IPS-18c (cell line): ENCODE data around the gene PALM.
"Not testable (repeated sequence)": the region's sequence is repeated elsewhere in the genome, so short reads cannot be mapped to it uniquely, and the experiment has no call there.

Experiments
- H3K4me3 ChIP-seq: 2 replicates; pipeline ENCODE4 v1.7.0; 2013; ENCODE audit warnings: low read depth, mild to moderate bottlenecking, low read length, moderate library complexity; ENCODE audit not compliant: insufficient read depth
- H3K9me3 ChIP-seq: one replicate; pipeline ENCODE4 v1.6.1; 2013; ENCODE audit warnings: mild to moderate bottlenecking, low read length, moderate library complexity; ENCODE audit not compliant: control insufficient read depth, insufficient read depth

The PALM gene

GRCh38 chr19:708154-709143 is at the start of gene PALM:
Gene PALM, plus strand, starts transcription at chr19:708935. Its CDS starts 212 bp downstream, at chr19:709147.
- peak within 1 kb of the TSS; percentile 56 for H3K4me3 ChIP-seq
- H3K9me3 ChIP-seq: peaks cover 4% of the 10 kb centered on the region

- Histone ChIP-seq H3K4me3 (peak overlapping the region; percentile 84), H3K9me3 (no peaks in the 10 kb centered on the region)
Measured at GRCh38 chr19:660793-661426, 47.8 kb upstream of the PALM start.

- Histone ChIP-seq H3K9me3 (no peaks in the 10 kb centered on the region), H3K4me3 (peak overlapping the region; percentile 84)
Measured at GRCh38 chr19:661427-662196, 47.1 kb upstream of the PALM start.

- no peaks in the 10 kb centered on the region for H3K9me3 ChIP-seq
- peak overlapping the region; percentile 84 for H3K4me3 ChIP-seq
Measured at GRCh38 chr19:662207-662961, 46.4 kb upstream of the PALM start.

GRCh38 chr19:662962-663681 is 45.6 kb upstream of the PALM start, which contains the start of gene RNF126:
Gene RNF126, minus strand, starts transcription at chr19:663214. Its CDS starts 93 bp downstream, at chr19:663121.
- Histone ChIP-seq H3K4me3 (peak within 1 kb of the TSS; percentile 84), H3K9me3 (no peaks in the 10 kb centered on the region)

GRCh38 chr19:663682-664117 is 45.0 kb upstream of the PALM start:
- Histone ChIP-seq H3K9me3 (no peaks in the 10 kb centered on the region), H3K4me3 (peak overlapping the region; percentile 46)

GRCh38 chr19:664913-665443 is 43.8 kb upstream of the PALM start:
- no peak overlapping the region for H3K4me3 ChIP-seq
- no peaks in the 10 kb centered on the region for H3K9me3 ChIP-seq

- H3K4me3 ChIP-seq, H3K9me3 ChIP-seq: not testable (repeated sequence)
Measured at GRCh38 chr19:666985-667573, 41.7 kb upstream of the PALM start.

GRCh38 chr19:668675-669434 is 39.9 kb upstream of the PALM start:
- H3K4me3 ChIP-seq: not testable (repeated sequence)

GRCh38 chr19:670609-671075 is 38.1 kb upstream of the PALM start:
- Histone ChIP-seq H3K4me3 (no peak overlapping the region), H3K9me3 (no peaks in the 10 kb centered on the region)

More at GRCh38 chr19:668675-669434, 39.9 kb upstream of the PALM start:
- not testable (repeated sequence) for H3K9me3 ChIP-seq

- Histone ChIP-seq H3K9me3 (no peaks in the 10 kb centered on the region), H3K4me3 (no peak overlapping the region)
Measured at GRCh38 chr19:674282-675151, 34.2 kb upstream of the PALM start.

- H3K4me3 ChIP-seq: no peak overlapping the region
Measured at GRCh38 chr19:676007-676338, 32.8 kb upstream of the PALM start.

GRCh38 chr19:676339-677105 is 32.2 kb upstream of the PALM start, which contains the start of gene FSTL3:
Gene FSTL3, plus strand, starts transcription at chr19:676392. Its CDS starts 32 bp downstream, at chr19:676424.
- H3K4me3 ChIP-seq: peak within 1 kb of the TSS; percentile 20; the same call in 1 of the 2 replicates
- H3K9me3 ChIP-seq: no peaks in the 10 kb centered on the region

More at GRCh38 chr19:676007-676338, 32.8 kb upstream of the PALM start:
- no peaks in the 10 kb centered on the region for H3K9me3 ChIP-seq
